CD14-positive monocyte (primary cell): Measurements from ENCODE around the gene MPRIP. TPM values are rescaled to one million over a fixed set of nuclear protein-coding genes. Genes with fewer than 3 reads are reported as not detected.

Experiments
- DNase-seq, 3 donors: peaks; one replicate each; pipeline ENCODE4 v3.0.0-alpha.2; 2011 to 2022
- H2AFZ ChIP-seq: 2 replicates; pipeline ENCODE4 v1.6.0; 2012; ENCODE audit warnings: mild to moderate bottlenecking, low read depth, low read length, inconsistent platforms; ENCODE audit not compliant: insufficient read depth, poor library complexity, severe bottlenecking
- H3K27ac ChIP-seq, 2 donors: 1 replicate in 1 of 2; 2 replicates in 1 of 2; pipeline ENCODE4 v1.5.1; 2012 to 2013; ENCODE audit warnings: low read length in 2 of 2, control low read depth in 1 of 2, inconsistent platforms in 1 of 2, low read depth in 1 of 2, mild to moderate bottlenecking in 1 of 2
- H3K27me3 ChIP-seq, 2 donors: one replicate each; pipeline versions ENCODE4 v1.6.0 to v1.6.1; 2011 to 2013; ENCODE audit warnings: low read length in 2 of 2; ENCODE audit not compliant: control insufficient read depth in 2 of 2, insufficient read depth in 2 of 2
- H3K36me3 ChIP-seq, 2 donors: replicated peaks in 1 of 2; 1 replicate in 1 of 2; 2 replicates in 1 of 2; pipeline versions ENCODE4 v1.5.1 to v1.6.1; 2012 to 2013; ENCODE audit warnings: low read length in 2 of 2, control low read depth in 1 of 2, inconsistent platforms in 1 of 2, mild to moderate bottlenecking in 1 of 2; ENCODE audit not compliant: insufficient read depth in 2 of 2, control insufficient read depth in 1 of 2
- H3K4me1 ChIP-seq, 2 donors: 1 replicate in 1 of 2; 2 replicates in 1 of 2; pipeline versions ENCODE4 v1.5.1 to v1.6.1; 2012 to 2013; ENCODE audit warnings: low read length in 2 of 2, control low read depth in 1 of 2, inconsistent platforms in 1 of 2, mild to moderate bottlenecking in 1 of 2, moderate library complexity in 1 of 2; ENCODE audit not compliant: insufficient read depth in 2 of 2, control insufficient read depth in 1 of 2
- H3K4me2 ChIP-seq: replicated peaks from 2 replicates; pipeline ENCODE3; 2012; ENCODE audit warnings: low read length, moderate library complexity, mild to moderate bottlenecking; ENCODE audit not compliant: poor library complexity, severe bottlenecking; ENCODE audit errors: extremely low read depth
- H3K4me3 ChIP-seq, 3 experiments: fragments of 200-600 bp in 1 of 3; sonication (generic) in 1 of 3; replicated peaks in 1 of 3; 1 replicate in 2 of 3; 2 replicates in 1 of 3; pipeline ENCODE4 v1.5.1; 2011 to 2013; ENCODE audit warnings: low read length in 3 of 3, mild to moderate bottlenecking in 3 of 3, control low read depth in 2 of 3, low read depth in 2 of 3, inconsistent platforms in 1 of 3, moderate library complexity in 1 of 3
- H3K79me2 ChIP-seq: 2 replicates; pipeline ENCODE4 v1.6.0; 2012; ENCODE audit warnings: mild to moderate bottlenecking, control low read depth, inconsistent platforms, low read length, moderate library complexity; ENCODE audit not compliant: insufficient read depth
- H3K9ac ChIP-seq: 2 replicates; pipeline ENCODE4 v1.6.0; 2017; ENCODE audit warnings: low read length, mild to moderate bottlenecking; ENCODE audit not compliant: insufficient read depth, poor library complexity, severe bottlenecking
- H3K9me3 ChIP-seq, 2 donors: replicated peaks in 1 of 2; 1 replicate in 1 of 2; 2 replicates in 1 of 2; pipeline versions ENCODE4 v1.5.1 to v1.6.1; 2012 to 2013; ENCODE audit warnings: low read length in 2 of 2, control low read depth in 1 of 2; ENCODE audit not compliant: control insufficient read depth in 1 of 2, insufficient read depth in 1 of 2
- H4K20me1 ChIP-seq: 2 replicates; pipeline ENCODE4 v1.6.0; 2012; ENCODE audit warnings: mild to moderate bottlenecking, low read length, control low read depth, moderate library complexity; ENCODE audit not compliant: insufficient read depth
- H3K27ac Mint-ChIP-seq, 7 donors: one replicate each; pipeline ENCODE4 v1.8.0; 2020; ENCODE audit warnings: mild to moderate bottlenecking in 7 of 7, mixed read lengths in 7 of 7, moderate library complexity in 6 of 7, inconsistent platforms in 2 of 7
- H3K27me3 Mint-ChIP-seq, 3 donors: one replicate each; pipeline ENCODE4 v1.8.0; 2021 to 2022; ENCODE audit warnings: low read depth in 3 of 3, mild to moderate bottlenecking in 3 of 3, mixed read lengths in 3 of 3, moderate library complexity in 3 of 3, inconsistent platforms in 1 of 3
- H3K36me3 Mint-ChIP-seq, 2 donors: one replicate each; pipeline ENCODE4 v1.8.0; 2020; ENCODE audit warnings: mixed read lengths in 2 of 2, inconsistent platforms in 1 of 2, mild to moderate bottlenecking in 1 of 2
- H3K4me1 Mint-ChIP-seq: one replicate; pipeline ENCODE4 v1.8.0; 2020; ENCODE audit warnings: mild to moderate bottlenecking, mixed read lengths
- H3K4me3 Mint-ChIP-seq, 2 donors: one replicate each; pipeline ENCODE4 v1.8.0; 2020; ENCODE audit warnings: mild to moderate bottlenecking in 2 of 2, mixed read lengths in 2 of 2, moderate library complexity in 1 of 2
- H3K9me3 Mint-ChIP-seq, 7 donors: one replicate each; pipeline ENCODE4 v1.8.0; 2020 to 2022; ENCODE audit warnings: mixed read lengths in 7 of 7, mild to moderate bottlenecking in 6 of 7, moderate library complexity in 6 of 7, inconsistent platforms in 2 of 7
- CTCF ChIP-seq: fragments of 200-600 bp; IDR thresholded peaks from one replicate; pipeline ENCODE4 v1.8.0; 2022; ENCODE audit warnings: antibody characterized with exemption, mild to moderate bottlenecking
- WGBS: methylation state at CpG from one replicate; pipeline ENCODE4 v1.1.5; 2013; ENCODE audit warnings: missing lambda C conversion rate; ENCODE audit not compliant: insufficient coverage; 5-methylcytosine and 5-hydroxymethylcytosine counted together
- intact Hi-C, 2 donors: fragments of 100-400 bp; cut with micrococcal nuclease; formaldehyde crosslinking; loops; one replicate each; pipeline versions ENCODE4 v1.15.0 to v1.15.1; 2023
- polyA plus RNA-seq, 3 donors: library from polyadenylated mRNA; depleted of rRNA in 1 of 3; unstranded in 2 of 3; stranded (reverse) in 1 of 3; fragments of 300-500 nt in 2 of 3; fragments of >200 nt in 1 of 3; fragmentation: Illumina TruSeq in 2 of 3; gene quantifications; 1 replicate in 2 of 3; 2 replicates in 1 of 3; pipeline ENCODE4 v1.2.3, GENCODE V29; 2012 to 2021

Gene MPRIP
- polyA plus RNA-seq, 3 donors: 2.0 to 48.7 (median 2.5) TPM

GRCh38 chr17:17169396-17169795, 127.1 kb downstream of the MPRIP start:
- no peak overlapping the region for H2AFZ ChIP-seq
- no peak overlapping the region for H3K4me3 Mint-ChIP-seq
- H4K20me1 ChIP-seq: no peaks in the 10 kb centered on the region
- no peak overlapping the region for H3K4me3 ChIP-seq
- H3K9me3 ChIP-seq: no peaks in the 10 kb centered on the region
- H3K9me3 Mint-ChIP-seq: no peaks in the 10 kb centered on the region
- no peak for TF ChIP-seq CTCF
- H3K36me3 Mint-ChIP-seq: peaks cover 70 to 85% of the 10 kb centered on the region in 2 donors
- H3K4me1 Mint-ChIP-seq: peaks cover 9% of the 10 kb centered on the region
- DNase-seq: no peak
- intact Hi-C loops: no loop called here
- 100% methylated on average over 2 of the region's 4 CpGs for WGBS
- H3K36me3 ChIP-seq: peaks cover 61 to 94% of the 10 kb centered on the region in 2 donors
- peaks cover 0 to 4% (median 2%) of the 10 kb centered on the region in 3 donors for H3K27me3 Mint-ChIP-seq
- H3K4me1 ChIP-seq: peaks cover 0 to 3% of the 10 kb centered on the region in 2 donors
- H3K79me2 ChIP-seq: no peaks in the 10 kb centered on the region
- no peaks in the 10 kb centered on the region for H3K27me3 ChIP-seq
- no peak overlapping the region for H3K4me2 ChIP-seq
- no peak overlapping the region for H3K9ac ChIP-seq
- no peak overlapping the region for H3K27ac ChIP-seq
- no peak overlapping the region for H3K27ac Mint-ChIP-seq

- TF ChIP-seq CTCF: no peak
- intact Hi-C loops: no loop called here
- Mint-ChIP-seq H3K4me1 (peaks cover 16% of the 10 kb centered on the region), H3K9me3 (no peaks in the 10 kb centered on the region), H3K27me3 (peaks cover 0 to 4% (median 2%) of the 10 kb centered on the region in 3 donors), H3K4me3 (no peak overlapping the region), H3K27ac (no peak overlapping the region), H3K36me3 (peaks cover 64 to 85% of the 10 kb centered on the region in 2 donors)
- Histone ChIP-seq H3K4me2 (no peak overlapping the region), H3K4me3 (no peak overlapping the region), H3K4me1 (peaks cover 2 to 7% of the 10 kb centered on the region in 2 donors), H3K27me3 (no peaks in the 10 kb centered on the region), H3K27ac (no peak overlapping the region), H3K9ac (no peak overlapping the region), H3K9me3 (no peaks in the 10 kb centered on the region), H3K79me2 (no peaks in the 10 kb centered on the region), H2AFZ (no peak overlapping the region), H3K36me3 (peaks cover 55 to 94% of the 10 kb centered on the region in 2 donors), H4K20me1 (no peaks in the 10 kb centered on the region)
- WGBS: 92% methylated on average over 8 of the region's 9 CpGs
- no peak for DNase-seq
These were observed 128.2 kb downstream of the MPRIP start for GRCh38 chr17:17170346-17170985.
